ENCODE results near the gene ZBTB20.

The ZBTB20 gene

GRCh38 chr3:114660124-114660523 lies 487.0 kb downstream of the ZBTB20 start:
- no peak for DNase-seq

GRCh38 chr3:114659109-114660061 lies 487.7 kb downstream of the ZBTB20 start:
- no peak for DNase-seq

GRCh38 chr3:114651555-114651954 lies 495.5 kb downstream of the ZBTB20 start:
- DNase-seq: no peak

- DNase-seq: no peak
Observed at GRCh38 chr3:114650808-114651207, 496.3 kb downstream of the ZBTB20 start.

GRCh38 chr3:114649331-114649730 lies 497.8 kb downstream of the ZBTB20 start:
- DNase-seq: no peak

GRCh38 chr3:114646526-114646925 lies 500.6 kb downstream of the ZBTB20 start:
- no peak for DNase-seq

GRCh38 chr3:114645392-114645791 lies 501.7 kb downstream of the ZBTB20 start:
- no peak for DNase-seq

- DNase-seq: no peak
Observed at GRCh38 chr3:114644367-114644766, 502.7 kb downstream of the ZBTB20 start.

GRCh38 chr3:114642951-114643741 lies 503.9 kb downstream of the ZBTB20 start:
- no peak for DNase-seq

GRCh38 chr3:114640126-114640525 lies 507.0 kb downstream of the ZBTB20 start:
- no peak for DNase-seq

GRCh38 chr3:114639171-114639570 lies 507.9 kb downstream of the ZBTB20 start:
- DNase-seq: no peak

GRCh38 chr3:114635878-114636277 lies 511.2 kb downstream of the ZBTB20 start:
- no peak for DNase-seq

GRCh38 chr3:114634635-114635034 lies 512.5 kb downstream of the ZBTB20 start:
- DNase-seq: no peak

GRCh38 chr3:114632757-114633424 lies 514.2 kb downstream of the ZBTB20 start:
- DNase-seq: no peak

GRCh38 chr3:114627770-114628169 lies 519.3 kb downstream of the ZBTB20 start:
- no peak for DNase-seq

- DNase-seq: no peak
Observed at GRCh38 chr3:114626751-114627150, 520.3 kb downstream of the ZBTB20 start.

GRCh38 chr3:114624571-114625181 lies 522.4 kb downstream of the ZBTB20 start:
- no peak for DNase-seq

GRCh38 chr3:114624047-114624445 lies 523.0 kb downstream of the ZBTB20 start:
- no peak for DNase-seq

GRCh38 chr3:114623420-114624046 lies 523.6 kb downstream of the ZBTB20 start:
- DNase-seq: no peak

- DNase-seq: no peak
Observed at GRCh38 chr3:114622001-114622400, 525.1 kb downstream of the ZBTB20 start.

GRCh38 chr3:114619771-114620170 lies 527.3 kb downstream of the ZBTB20 start:
- DNase-seq: no peak

GRCh38 chr3:114615523-114616085 lies 531.5 kb downstream of the ZBTB20 start:
- DNase-seq: no peak

Measured in activated T-cell treated with anti-CD3 and anti-CD28 coated beads for 4 hours (primary cell).